CD4-positive, alpha-beta memory T cell (primary cell): ENCODE data around the gene NLN. TPM values are rescaled to one million over a fixed set of nuclear protein-coding genes. Genes with fewer than 3 reads are reported as not detected.
A peak's percentile ranks its signal among the peaks of the same experiment; 100 is the strongest.
"Not testable (repeated sequence)": the region's sequence is repeated elsewhere in the genome, so short reads cannot be mapped to it uniquely, and the experiment has no call there.

Source experiments
- CTCF ChIA-PET: fragments of 350-600 bp; sonication (Branson Sonifier 250); formaldehyde crosslinking; loops from one replicate; lab custom pipeline; 2021; ENCODE audit warnings: inconsistent platforms; ENCODE audit not compliant: partially characterized antibody; lab: Charles Lee
- POLR2A ChIA-PET: fragments of 350-600 bp; sonication (Branson Sonifier 250); formaldehyde crosslinking; loops from one replicate; lab custom pipeline; 2021; ENCODE audit not compliant: partially characterized antibody; lab: Charles Lee
- DNase-seq, 5 donors: peaks; one replicate each; pipeline versions ENCODE4 v3.0.0 to v3.0.0-alpha.2; 2020 to 2022; ENCODE audit warnings: mixed read lengths in 1 of 5
- H3K27ac ChIP-seq: one replicate; pipeline ENCODE4 v1.7.0; 2013; ENCODE audit warnings: low read depth, low read length
- H3K27me3 ChIP-seq: 2 replicates; pipeline ENCODE4 v1.7.0; 2013; ENCODE audit warnings: mild to moderate bottlenecking, low read length, moderate library complexity; ENCODE audit not compliant: insufficient read depth
- H3K36me3 ChIP-seq: 2 replicates; pipeline ENCODE4 v1.7.0; 2013; ENCODE audit warnings: mild to moderate bottlenecking, low read length, moderate library complexity; ENCODE audit not compliant: insufficient read depth
- H3K4me1 ChIP-seq: 2 replicates; pipeline ENCODE4 v1.7.0; 2013; ENCODE audit warnings: mild to moderate bottlenecking, low read length, moderate library complexity; ENCODE audit not compliant: insufficient read depth
- H3K4me3 ChIP-seq, 2 donors: one replicate each; pipeline ENCODE4 v1.7.0; 2013; ENCODE audit warnings: low read length in 2 of 2, mild to moderate bottlenecking in 1 of 2
- H3K9me3 ChIP-seq, 2 donors: one replicate each; pipeline ENCODE4 v1.7.0; 2013; ENCODE audit warnings: low read length in 2 of 2, control low read depth in 1 of 2; ENCODE audit not compliant: control insufficient read depth in 1 of 2
- H3K27ac Mint-ChIP-seq, 7 donors: one replicate each; pipeline ENCODE4 v1.8.0; 2020 to 2021; ENCODE audit warnings: mixed read lengths in 7 of 7, mild to moderate bottlenecking in 6 of 7, inconsistent platforms in 3 of 7, moderate library complexity in 3 of 7
- H3K27me3 Mint-ChIP-seq, 2 donors: one replicate each; pipeline ENCODE4 v1.8.0; 2020 to 2021; ENCODE audit warnings: mixed read lengths in 2 of 2
- H3K36me3 Mint-ChIP-seq, 2 donors: one replicate each; pipeline ENCODE4 v1.8.0; 2020 to 2021; ENCODE audit warnings: mixed read lengths in 2 of 2, inconsistent platforms in 1 of 2, mild to moderate bottlenecking in 1 of 2
- H3K4me1 Mint-ChIP-seq, 4 donors: one replicate each; pipeline ENCODE4 v1.8.0; 2020 to 2021; ENCODE audit warnings: mixed read lengths in 4 of 4, mild to moderate bottlenecking in 1 of 4
- H3K4me3 Mint-ChIP-seq, 8 donors: one replicate each; pipeline ENCODE4 v1.8.0; 2020 to 2021; ENCODE audit warnings: mixed read lengths in 8 of 8, mild to moderate bottlenecking in 7 of 8, moderate library complexity in 6 of 8, inconsistent platforms in 3 of 8
- H3K9me3 Mint-ChIP-seq, 8 donors: one replicate each; pipeline ENCODE4 v1.8.0; 2020 to 2021; ENCODE audit warnings: mixed read lengths in 8 of 8, mild to moderate bottlenecking in 5 of 8, inconsistent platforms in 3 of 8, moderate library complexity in 1 of 8
- intact Hi-C: fragments of 100-400 bp; cut with micrococcal nuclease; formaldehyde crosslinking; loops from one replicate; pipeline ENCODE4 v1.15.1; 2023
- polyA plus RNA-seq, 2 donors: library from polyadenylated mRNA; unstranded; fragments of 300-500 nt; fragmentation: Illumina TruSeq; gene quantifications; one replicate each; pipeline ENCODE4 v1.2.3, GENCODE V29; 2021
- total RNA-seq, 2 experiments: library from RNA; stranded (reverse); gene quantifications; one replicate each; pipeline ENCODE4 v1.2.3, GENCODE V29; 2021

NLN gene
- total and polyA plus RNA-seq, 4 experiments from 2014 or later, result 2.3 to 3.5 (median 2.6) TPM

GRCh38 chr5:65769539-65769938 lies 47.5 kb downstream of the NLN start:
- DNase-seq, result no peak
- no peak overlapping the region for H3K4me3 Mint-ChIP-seq
- Histone ChIP-seq H3K36me3 (no peaks in the 10 kb centered on the region), H3K4me1 (peaks cover 5% of the 10 kb centered on the region), H3K4me3 (no peak overlapping the region), H3K27me3 (no peaks in the 10 kb centered on the region), H3K27ac (no peak overlapping the region), H3K9me3 (no peaks in the 10 kb centered on the region)
- no peak overlapping the region for H3K27ac Mint-ChIP-seq
- ChIA-PET POLR2A (no interaction called here), CTCF (no interaction called here)
- H3K4me1 Mint-ChIP-seq, result peaks cover 0 to 7% (median 5%) of the 10 kb centered on the region in 4 donors
- H3K27me3 Mint-ChIP-seq, result no peaks in the 10 kb centered on the region
- H3K36me3 Mint-ChIP-seq, result peaks cover 0 to 16% of the 10 kb centered on the region in 2 donors
- peaks cover 0 to 5% (median 4%) of the 10 kb centered on the region in 8 donors for H3K9me3 Mint-ChIP-seq
- intact Hi-C loops, result no loop called here

GRCh38 chr5:65771266-65771665 lies 49.3 kb downstream of the NLN start:
- intact Hi-C loops, result no loop called here
- ChIA-PET POLR2A (no interaction called here), CTCF (no interaction called here)
- no peaks in the 10 kb centered on the region for H3K9me3 ChIP-seq
- no peaks in the 10 kb centered on the region for H3K36me3 ChIP-seq
- peaks cover 0 to 13% (median 5%) of the 10 kb centered on the region in 4 donors for H3K4me1 Mint-ChIP-seq
- H3K27me3 Mint-ChIP-seq, result no peaks in the 10 kb centered on the region
- DNase-seq, result no peak
- H3K36me3 Mint-ChIP-seq, result peaks cover 0 to 12% of the 10 kb centered on the region in 2 donors
- no peak overlapping the region for H3K27ac ChIP-seq
- no peaks in the 10 kb centered on the region for H3K27me3 ChIP-seq
- H3K4me1 ChIP-seq, result peaks cover 5% of the 10 kb centered on the region
- H3K4me3 ChIP-seq, result no peak overlapping the region
- no peak overlapping the region for H3K4me3 Mint-ChIP-seq
- H3K27ac Mint-ChIP-seq, result no peak overlapping the region
- H3K9me3 Mint-ChIP-seq, result peaks cover 0 to 5% (median 4%) of the 10 kb centered on the region in 8 donors

GRCh38 chr5:65772963-65773362 lies 51.0 kb downstream of the NLN start:
- H3K36me3 ChIP-seq, H3K27ac Mint-ChIP-seq, intact Hi-C loops, H3K4me3 ChIP-seq, POLR2A ChIA-PET, H3K36me3 Mint-ChIP-seq, H3K4me1 ChIP-seq, H3K4me3 Mint-ChIP-seq, H3K27me3 ChIP-seq, H3K9me3 ChIP-seq, H3K27ac ChIP-seq, H3K9me3 Mint-ChIP-seq, H3K27me3 Mint-ChIP-seq, DNase-seq: not testable (repeated sequence)
- CTCF ChIA-PET, result interaction anchor here (0.8 kb wide), 1 partner anchor 135 kb away, joined by 3 read pairs; no protein-coding TSS in a partner anchor
- peaks cover 0 to 13% (median 5%) of the 10 kb centered on the region in 4 donors for H3K4me1 Mint-ChIP-seq

GRCh38 chr5:65774346-65774745 lies 52.3 kb downstream of the NLN start:
- ChIA-PET POLR2A (no interaction called here), CTCF (no interaction called here)
- Mint-ChIP-seq H3K4me3 (no peak overlapping the region), H3K9me3 (no peaks in the 10 kb centered on the region), H3K4me1 (peaks cover 8 to 24% (median 10%) of the 10 kb centered on the region in 4 donors), H3K27ac (peak overlapping the region in 1 of 7 donors; percentile 15), H3K36me3 (peaks cover 0 to 4% of the 10 kb centered on the region in 2 donors), H3K27me3 (no peaks in the 10 kb centered on the region)
- Histone ChIP-seq H3K27ac (no peak overlapping the region), H3K4me3 (no peak overlapping the region), H3K27me3 (no peaks in the 10 kb centered on the region), H3K36me3 (no peaks in the 10 kb centered on the region), H3K4me1 (peaks cover 7% of the 10 kb centered on the region), H3K9me3 (no peaks in the 10 kb centered on the region)
- intact Hi-C loops, result no loop called here
- DNase-seq, result no peak

GRCh38 chr5:65775476-65775875 lies 53.5 kb downstream of the NLN start:
- H3K27ac ChIP-seq, result no peak overlapping the region
- Mint-ChIP-seq H3K27ac (no peak overlapping the region), H3K36me3 (peaks cover 0 to 4% of the 10 kb centered on the region in 2 donors), H3K27me3 (no peaks in the 10 kb centered on the region), H3K9me3 (no peaks in the 10 kb centered on the region), H3K4me1 (peaks cover 13 to 30% (median 17%) of the 10 kb centered on the region in 4 donors), H3K4me3 (peak overlapping the region in 1 of 8 donors; percentile 36)
- DNase-seq, result no peak
- CTCF ChIA-PET, result no interaction called here
- H3K27me3 ChIP-seq, result no peaks in the 10 kb centered on the region
- H3K9me3 ChIP-seq, result no peaks in the 10 kb centered on the region
- peaks cover 15% of the 10 kb centered on the region for H3K4me1 ChIP-seq
- H3K36me3 ChIP-seq, result no peaks in the 10 kb centered on the region
- no peak overlapping the region for H3K4me3 ChIP-seq
- intact Hi-C loops, result no loop called here
- POLR2A ChIA-PET, result interaction anchor here (0.6 kb wide), 1 partner anchor 12 kb away, joined by 4 read pairs; no protein-coding TSS in a partner anchor

- CTCF ChIA-PET, result no interaction called here
Measured at GRCh38 chr5:65776441-65777141, 54.6 kb downstream of the NLN start.

GRCh38 chr5:65778126-65778525 lies 56.1 kb downstream of the NLN start:
- Mint-ChIP-seq H3K9me3 (no peaks in the 10 kb centered on the region), H3K4me1 (peaks cover 13 to 30% (median 17%) of the 10 kb centered on the region in 4 donors), H3K4me3 (no peak overlapping the region), H3K27me3 (no peaks in the 10 kb centered on the region), H3K27ac (peak overlapping the region in 1 of 7 donors; percentile 29), H3K36me3 (peaks cover 0 to 16% of the 10 kb centered on the region in 2 donors)
- CTCF ChIA-PET, result no interaction called here
- H3K4me3 ChIP-seq, result no peak overlapping the region
- POLR2A ChIA-PET, result no interaction called here
- no peaks in the 10 kb centered on the region for H3K36me3 ChIP-seq
- H3K4me1 ChIP-seq, result peaks cover 15% of the 10 kb centered on the region
- H3K27ac ChIP-seq, result no peak overlapping the region
- H3K9me3 ChIP-seq, result no peaks in the 10 kb centered on the region
- DNase-seq, result no peak
- intact Hi-C loops, result no loop called here
- H3K27me3 ChIP-seq, result no peaks in the 10 kb centered on the region

More at GRCh38 chr5:65776441-65777141, 54.6 kb downstream of the NLN start:
- H3K27ac Mint-ChIP-seq, result no peak overlapping the region
- H3K9me3 ChIP-seq, result no peaks in the 10 kb centered on the region
- H3K4me3 Mint-ChIP-seq, result no peak overlapping the region
- peaks cover 15% of the 10 kb centered on the region for H3K4me1 ChIP-seq
- H3K4me3 ChIP-seq, result no peak overlapping the region
- POLR2A ChIA-PET, result no interaction called here
- intact Hi-C loops, result no loop called here
- no peak overlapping the region for H3K27ac ChIP-seq
- no peaks in the 10 kb centered on the region for H3K36me3 ChIP-seq
- peaks cover 13 to 30% (median 17%) of the 10 kb centered on the region in 4 donors for H3K4me1 Mint-ChIP-seq
- no peaks in the 10 kb centered on the region for H3K27me3 ChIP-seq
- DNase-seq, result no peak
- peaks cover 0 to 4% of the 10 kb centered on the region in 2 donors for H3K36me3 Mint-ChIP-seq
- H3K27me3 Mint-ChIP-seq, result no peaks in the 10 kb centered on the region
- no peaks in the 10 kb centered on the region for H3K9me3 Mint-ChIP-seq
